GM21576 (cell line): Measurements from ENCODE around the gene OR14I1.

Source experiments
- ATAC-seq: cut with Tn5 transposase; IDR thresholded peaks from one replicate; pipeline ENCODE4 v1.9.1; 2021; ENCODE audit warnings: mild to moderate bottlenecking, moderate library complexity; ENCODE audit not compliant: unreplicated experiment

The OR14I1 gene

GRCh38 chr1:248702714-248703113 lies at the start of gene OR14I1:
TSS of gene OR14I1 (minus strand) at chr1:248702766.
- no peak for ATAC-seq

- no peak for ATAC-seq
Measured at GRCh38 chr1:248751635-248752034, 49.1 kb upstream of the OR14I1 start.

GRCh38 chr1:248751142-248751541 lies 48.6 kb upstream of the OR14I1 start:
- ATAC-seq, result no peak

- ATAC-seq, result no peak
Measured at GRCh38 chr1:248750496-248750895, 47.9 kb upstream of the OR14I1 start.

GRCh38 chr1:248748211-248748610 lies 45.6 kb upstream of the OR14I1 start:
- ATAC-seq, result no peak

- ATAC-seq, result no peak
Measured at GRCh38 chr1:248740876-248741275, 38.3 kb upstream of the OR14I1 start.

- ATAC-seq, result no peak
Measured at GRCh38 chr1:248739572-248740205, 37.1 kb upstream of the OR14I1 start.

- ATAC-seq, result no peak
Measured at GRCh38 chr1:248737457-248737856, 34.9 kb upstream of the OR14I1 start.

GRCh38 chr1:248736977-248737376 lies 34.4 kb upstream of the OR14I1 start:
- no peak for ATAC-seq

- no peak for ATAC-seq
Measured at GRCh38 chr1:248733566-248733965, 31.0 kb upstream of the OR14I1 start.

- no peak for ATAC-seq
Measured at GRCh38 chr1:248730507-248731335, 28.2 kb upstream of the OR14I1 start.

GRCh38 chr1:248714248-248714647 lies 11.7 kb upstream of the OR14I1 start:
- ATAC-seq, result no peak

- no peak for ATAC-seq
Measured at GRCh38 chr1:248710305-248710900, 7.8 kb upstream of the OR14I1 start.

- no peak for ATAC-seq
Measured at GRCh38 chr1:248704606-248705005, 2.0 kb upstream of the OR14I1 start.

- ATAC-seq, result no peak
Measured at GRCh38 chr1:248703674-248704073, 1.1 kb upstream of the OR14I1 start.

GRCh38 chr1:248699099-248699498 lies 3.5 kb downstream of the OR14I1 start:
- ATAC-seq, result no peak

GRCh38 chr1:248697907-248698306 lies 4.7 kb downstream of the OR14I1 start:
- ATAC-seq, result no peak

- ATAC-seq, result no peak
Measured at GRCh38 chr1:248696774-248697173, 5.8 kb downstream of the OR14I1 start.

- ATAC-seq, result no peak
Measured at GRCh38 chr1:248696261-248696660, 6.3 kb downstream of the OR14I1 start.

GRCh38 chr1:248695451-248696132 lies 7.0 kb downstream of the OR14I1 start:
- ATAC-seq, result no peak

GRCh38 chr1:248691567-248692155 lies 10.9 kb downstream of the OR14I1 start:
- ATAC-seq, result no peak
